ENCODE results near the gene ENGASE.
"Not testable (repeated sequence)": the region's sequence is repeated elsewhere in the genome, so short reads cannot be mapped to it uniquely, and the experiment has no call there.

The ENGASE gene

GRCh38 chr17:79074649-79075445, at the start of gene ENGASE:
ENGASE (plus strand) TSS chr17:79074824; CDS start chr17:79074945, 121 bp downstream.
- DNase-seq (ENCODE audit: low read depth in 2 of 2), result peak; percentile 78 to 91

- no peak for DNase-seq (ENCODE audit: low read depth in 2 of 2)
These were observed 49.5 kb upstream of the ENGASE start for GRCh38 chr17:79024901-79025737.

- DNase-seq (ENCODE audit: low read depth in 2 of 2), result no peak
These were observed 48.0 kb upstream of the ENGASE start for GRCh38 chr17:79026376-79027273.

GRCh38 chr17:79027274-79027924, 47.2 kb upstream of the ENGASE start:
- no peak for DNase-seq (ENCODE audit: low read depth in 2 of 2)

GRCh38 chr17:79027925-79028491, 46.6 kb upstream of the ENGASE start:
- no peak for DNase-seq (ENCODE audit: low read depth in 2 of 2)

GRCh38 chr17:79028496-79029326, 45.9 kb upstream of the ENGASE start:
- DNase-seq (ENCODE audit: low read depth in 2 of 2), result no peak

GRCh38 chr17:79029327-79030009, 45.2 kb upstream of the ENGASE start:
- no peak for DNase-seq (ENCODE audit: low read depth in 2 of 2)

GRCh38 chr17:79030636-79031035, 44.0 kb upstream of the ENGASE start:
- DNase-seq (ENCODE audit: low read depth in 2 of 2), result not testable (repeated sequence)

- DNase-seq (ENCODE audit: low read depth in 2 of 2), result no peak
These were observed 42.4 kb upstream of the ENGASE start for GRCh38 chr17:79031996-79032875.

GRCh38 chr17:79033046-79033616, 41.5 kb upstream of the ENGASE start:
- DNase-seq (ENCODE audit: low read depth in 2 of 2), result no peak

GRCh38 chr17:79033741-79034501, 40.7 kb upstream of the ENGASE start:
- no peak for DNase-seq (ENCODE audit: low read depth in 2 of 2)

- DNase-seq (ENCODE audit: low read depth in 2 of 2), result no peak
These were observed 39.6 kb upstream of the ENGASE start for GRCh38 chr17:79034931-79035485.

GRCh38 chr17:79035686-79036085, 38.9 kb upstream of the ENGASE start:
- DNase-seq (ENCODE audit: low read depth in 2 of 2), result no peak

- DNase-seq (ENCODE audit: low read depth in 2 of 2), result no peak
These were observed 38.4 kb upstream of the ENGASE start for GRCh38 chr17:79036181-79036580.

- no peak for DNase-seq (ENCODE audit: low read depth in 2 of 2)
These were observed 38.0 kb upstream of the ENGASE start for GRCh38 chr17:79036596-79036995.

GRCh38 chr17:79038545-79039135, 36.0 kb upstream of the ENGASE start:
- DNase-seq (ENCODE audit: low read depth in 2 of 2), result no peak

GRCh38 chr17:79039171-79039570, 35.5 kb upstream of the ENGASE start:
- DNase-seq (ENCODE audit: low read depth in 2 of 2), result no peak

All from stimulated activated CD4-positive, alpha-beta T cell treated with anti-CD3 and anti-CD28 coated beads, Interleukin-15, amount 100 ng/mL, for 48 hours (primary cell).